ENCODE results near the gene RIC8A. TPM values are rescaled to one million over a fixed set of nuclear protein-coding genes. Genes with fewer than 3 reads are reported as not detected.

Gene RIC8A
- total and polyA plus RNA-seq, 10 of the 15 experiments (the other 5 are each of a cell fraction or from before 2014, with no cell fraction given), result 10.4 to 157 (median 81.4) TPM

DNA sequence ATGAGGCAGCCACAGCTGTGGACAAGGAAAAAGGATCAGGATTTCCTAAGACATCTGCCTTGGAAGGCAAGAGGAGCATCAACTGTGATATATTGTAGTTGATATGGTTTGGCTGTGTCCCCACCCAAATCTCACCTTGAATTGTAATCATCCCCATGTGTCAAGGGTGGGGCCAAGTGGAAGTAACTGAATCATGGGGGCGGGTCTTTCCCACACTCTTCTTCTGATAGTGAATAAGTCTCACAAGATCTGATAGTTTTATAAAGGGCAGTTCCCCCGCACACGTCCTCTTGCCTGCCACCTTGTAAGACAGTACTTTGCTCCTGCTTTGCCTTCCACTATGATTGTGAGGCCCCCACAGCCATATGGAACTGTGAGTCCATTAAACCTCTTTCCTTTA is 10.2 kb downstream of the RIC8A start:
- 93% methylated on average over 3 of the region's 3 CpGs for WGBS (ENCODE audit: insufficient coverage, insufficient replicate concordance, low lambda C conversion rate, missing lambda C conversion rate)
- Histone ChIP-seq H3K9me3 (replicated peaks; ENCODE audit: control insufficient read depth, insufficient read depth, low read length) (no peaks in the 10 kb centered on the region), H3K27ac (ENCODE audit: control insufficient read depth, insufficient read depth) (no peak overlapping the region), H3K9ac (ENCODE audit: control insufficient read depth, insufficient read depth, low read length) (no peak overlapping the region), H2AFZ (ENCODE audit: control insufficient read depth, low read depth, low read length) (no peak overlapping the region), H3K4me1 (ENCODE audit: control insufficient read depth, insufficient read depth, low read length) (no peaks in the 10 kb centered on the region), H3K36me3 (ENCODE audit: control insufficient read depth in 2 of 2, insufficient read depth in 2 of 2, low read length in 1 of 2) (peaks cover 13 to 19% of the 10 kb centered on the region in 2 experiments), H3K4me2 (ENCODE audit: control insufficient read depth, insufficient read depth) (no peak overlapping the region), H4K20me1 (ENCODE audit: control insufficient read depth, insufficient read depth) (no peaks in the 10 kb centered on the region), H3K4me3 (no peak overlapping the region), H3K79me2 (ENCODE audit: control insufficient read depth, insufficient read depth, low read length) (no peaks in the 10 kb centered on the region), H3K27me3 (replicated peaks in 1 of 2; ENCODE audit: control insufficient read depth in 2 of 2, insufficient read depth in 2 of 2, low read length in 1 of 2) (no peaks in the 10 kb centered on the region)
- DNase-seq (ENCODE audit: low read depth, low spot score) (no peak), FAIRE-seq (no peak), ATAC-seq (no peak)
- in situ Hi-C loops (cut with MboI) (no loop called here), intact Hi-C loops (cut with micrococcal nuclease; ENCODE audit: unreplicated experiment) (no loop called here)
- POLR2A ChIA-PET, result no interaction called here
- SMC1A ChIA-PET (ENCODE audit: uncharacterized antibody, unreplicated experiment), result interaction anchor here (1.5 kb wide), 1 partner anchor 17 kb away, joined by 3 read pairs; no protein-coding TSS in a partner anchor
- TF ChIP-seq ZZZ3 (IDR thresholded peaks at IDR 0.05; ENCODE audit: control insufficient read depth, insufficient read length, low read depth) (no peak), ZSCAN29 (IDR thresholded peaks at IDR 0.05) (no peak), ZNF207 (IDR thresholded peaks at IDR 0.05; ENCODE audit: borderline replicate concordance) (no peak), SMC3 (IDR thresholded peaks at IDR 0.05; ENCODE audit: borderline replicate concordance, low read length) (no peak), MYC (IDR thresholded peaks at IDR 0.05; ENCODE audit: insufficient read depth, insufficient read length, insufficient replicate concordance, low read length, severe bottlenecking) (no peak), BCL3 (IDR thresholded peaks at IDR 0.05; ENCODE audit: borderline replicate concordance, insufficient read depth, low read depth, low read length, poor library complexity, severe bottlenecking) (no peak), SREBF1 (IDR thresholded peaks at IDR 0.05; ENCODE audit: low read length) (no peak), STAT3 (IDR thresholded peaks at IDR 0.05; ENCODE audit: low read depth, low read length) (no peak), MXI1 (IDR thresholded peaks at IDR 0.05; ENCODE audit: low read depth, low read length) (no peak), MEF2A (IDR thresholded peaks at IDR 0.05; ENCODE audit: insufficient read depth, low read depth, low read length) (no peak), YY1 (IDR thresholded peaks at IDR 0.05; ENCODE audit: low read depth, low read length) (no peak), TCF12 (IDR thresholded peaks at IDR 0.05; ENCODE audit: low read depth, low read length) (no peak), IRF3 (IDR thresholded peaks at IDR 0.05) (no peak), SMAD1 (IDR thresholded peaks at IDR 0.05; ENCODE audit: low read depth, partially characterized antibody) (no peak), LARP7 (IDR thresholded peaks at IDR 0.05) (no peak)
- TF ChIP-seq, protein P1, sequence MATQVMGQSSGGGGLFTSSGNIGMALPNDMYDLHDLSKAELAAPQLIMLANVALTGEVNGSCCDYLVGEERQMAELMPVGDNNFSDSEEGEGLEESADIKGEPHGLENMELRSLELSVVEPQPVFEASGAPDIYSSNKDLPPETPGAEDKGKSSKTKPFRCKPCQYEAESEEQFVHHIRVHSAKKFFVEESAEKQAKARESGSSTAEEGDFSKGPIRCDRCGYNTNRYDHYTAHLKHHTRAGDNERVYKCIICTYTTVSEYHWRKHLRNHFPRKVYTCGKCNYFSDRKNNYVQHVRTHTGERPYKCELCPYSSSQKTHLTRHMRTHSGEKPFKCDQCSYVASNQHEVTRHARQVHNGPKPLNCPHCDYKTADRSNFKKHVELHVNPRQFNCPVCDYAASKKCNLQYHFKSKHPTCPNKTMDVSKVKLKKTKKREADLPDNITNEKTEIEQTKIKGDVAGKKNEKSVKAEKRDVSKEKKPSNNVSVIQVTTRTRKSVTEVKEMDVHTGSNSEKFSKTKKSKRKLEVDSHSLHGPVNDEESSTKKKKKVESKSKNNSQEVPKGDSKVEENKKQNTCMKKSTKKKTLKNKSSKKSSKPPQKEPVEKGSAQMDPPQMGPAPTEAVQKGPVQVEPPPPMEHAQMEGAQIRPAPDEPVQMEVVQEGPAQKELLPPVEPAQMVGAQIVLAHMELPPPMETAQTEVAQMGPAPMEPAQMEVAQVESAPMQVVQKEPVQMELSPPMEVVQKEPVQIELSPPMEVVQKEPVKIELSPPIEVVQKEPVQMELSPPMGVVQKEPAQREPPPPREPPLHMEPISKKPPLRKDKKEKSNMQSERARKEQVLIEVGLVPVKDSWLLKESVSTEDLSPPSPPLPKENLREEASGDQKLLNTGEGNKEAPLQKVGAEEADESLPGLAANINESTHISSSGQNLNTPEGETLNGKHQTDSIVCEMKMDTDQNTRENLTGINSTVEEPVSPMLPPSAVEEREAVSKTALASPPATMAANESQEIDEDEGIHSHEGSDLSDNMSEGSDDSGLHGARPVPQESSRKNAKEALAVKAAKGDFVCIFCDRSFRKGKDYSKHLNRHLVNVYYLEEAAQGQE (IDR thresholded peaks at IDR 0.05; ENCODE audit: low read depth, low read length), result no peak
- BruUV-seq (replicated peaks), result no TSS peak
- CTCF ChIA-PET, result interaction anchor here (1.0 kb wide), 2 partner anchors 11 to 138 kb away, joined by 3 read pairs; partner anchors contain the start of gene BET1L
- RAD21 ChIA-PET (ENCODE audit: unreplicated experiment), result no interaction called here
